ENCODE results near the gene EEF1AKMT1.
A peak's percentile ranks its signal among the peaks of the same experiment; 100 is the strongest.

EEF1AKMT1 gene

GRCh38 chr13:20780317-20780716, 6.6 kb upstream of the EEF1AKMT1 start:
- H3K9me3 ChIP-seq (ENCODE audit: control insufficient read depth in 5 of 5, low read length in 5 of 5): no peaks in the 10 kb centered on the region
- H3K36me3 ChIP-seq (ENCODE audit: control insufficient read depth in 5 of 5, insufficient read depth in 5 of 5, low read length in 5 of 5): peaks cover 17 to 34% (median 32%) of the 10 kb centered on the region in 5 donors
- H3K4me1 ChIP-seq (ENCODE audit: control insufficient read depth in 5 of 5, insufficient read depth in 5 of 5, low read length in 5 of 5): no peaks in the 10 kb centered on the region
- H3K27me3 ChIP-seq (ENCODE audit: control insufficient read depth in 5 of 5, insufficient read depth in 4 of 5, low read length in 5 of 5): no peaks in the 10 kb centered on the region
- no peak overlapping the region for H3K27ac ChIP-seq (ENCODE audit: low read depth, low read length)
- no peak overlapping the region for H3K9ac ChIP-seq (ENCODE audit: low read length in 5 of 5)
- no peak overlapping the region for H3K4me3 ChIP-seq (ENCODE audit: low read depth in 1 of 5, low read length in 5 of 5)

GRCh38 chr13:20779405-20779804, 5.6 kb upstream of the EEF1AKMT1 start:
- no peak overlapping the region for H3K4me3 ChIP-seq (ENCODE audit: low read depth in 1 of 5, low read length in 5 of 5)
- no peak overlapping the region for H3K9ac ChIP-seq (ENCODE audit: low read length in 5 of 5)
- H3K4me1 ChIP-seq (ENCODE audit: control insufficient read depth in 5 of 5, insufficient read depth in 5 of 5, low read length in 5 of 5): no peaks in the 10 kb centered on the region
- no peak overlapping the region for H3K27ac ChIP-seq (ENCODE audit: low read depth, low read length)
- H3K9me3 ChIP-seq (ENCODE audit: control insufficient read depth in 5 of 5, low read length in 5 of 5): no peaks in the 10 kb centered on the region
- peaks cover 17 to 30% (median 26%) of the 10 kb centered on the region in 5 donors for H3K36me3 ChIP-seq (ENCODE audit: control insufficient read depth in 5 of 5, insufficient read depth in 5 of 5, low read length in 5 of 5)
- no peaks in the 10 kb centered on the region for H3K27me3 ChIP-seq (ENCODE audit: control insufficient read depth in 5 of 5, insufficient read depth in 4 of 5, low read length in 5 of 5)

DNA sequence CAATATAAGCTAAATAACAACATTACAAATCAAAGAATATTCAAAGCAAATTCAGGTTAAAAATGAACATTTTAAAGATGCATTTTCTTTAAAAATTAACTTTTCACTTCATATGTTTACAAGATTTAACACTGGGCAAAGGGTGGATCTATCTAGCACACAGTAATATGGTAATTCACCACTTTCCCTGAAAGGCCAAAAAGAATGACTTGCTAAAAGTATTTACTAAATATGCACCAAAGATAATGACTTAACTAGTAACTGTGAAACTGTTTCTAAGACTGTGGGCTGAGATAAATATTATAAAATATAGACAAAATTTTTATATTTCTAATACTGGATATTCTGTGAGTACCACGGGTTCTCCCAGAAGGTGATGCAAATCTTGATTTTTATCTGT, 4.5 kb upstream of the EEF1AKMT1 start:
- H3K36me3 ChIP-seq (ENCODE audit: control insufficient read depth in 5 of 5, insufficient read depth in 5 of 5, low read length in 5 of 5): peaks cover 11 to 19% (median 17%) of the 10 kb centered on the region in 5 donors
- H3K4me3 ChIP-seq (ENCODE audit: low read depth in 1 of 5, low read length in 5 of 5): no peak overlapping the region
- no peak overlapping the region for H3K9ac ChIP-seq (ENCODE audit: low read length in 5 of 5)
- H3K4me1 ChIP-seq (ENCODE audit: control insufficient read depth in 5 of 5, insufficient read depth in 5 of 5, low read length in 5 of 5): peaks cover 0 to 7% (median under 1%) of the 10 kb centered on the region in 5 donors
- H3K27ac ChIP-seq (ENCODE audit: low read depth, low read length): no peak overlapping the region
- H3K9me3 ChIP-seq (ENCODE audit: control insufficient read depth in 5 of 5, low read length in 5 of 5): no peaks in the 10 kb centered on the region
- H3K27me3 ChIP-seq (ENCODE audit: control insufficient read depth in 5 of 5, insufficient read depth in 4 of 5, low read length in 5 of 5): no peaks in the 10 kb centered on the region

GRCh38 chr13:20776751-20777150, 3.0 kb upstream of the EEF1AKMT1 start:
- H3K4me3 ChIP-seq (ENCODE audit: low read depth in 1 of 5, low read length in 5 of 5): no peak overlapping the region
- H3K4me1 ChIP-seq (ENCODE audit: control insufficient read depth in 5 of 5, insufficient read depth in 5 of 5, low read length in 5 of 5): peaks cover 0 to 19% (median 12%) of the 10 kb centered on the region in 5 donors
- no peaks in the 10 kb centered on the region for H3K9me3 ChIP-seq (ENCODE audit: control insufficient read depth in 5 of 5, low read length in 5 of 5)
- H3K9ac ChIP-seq (ENCODE audit: low read length in 5 of 5): no peak overlapping the region
- H3K27me3 ChIP-seq (ENCODE audit: control insufficient read depth in 5 of 5, insufficient read depth in 4 of 5, low read length in 5 of 5): no peaks in the 10 kb centered on the region
- H3K36me3 ChIP-seq (ENCODE audit: control insufficient read depth in 5 of 5, insufficient read depth in 5 of 5, low read length in 5 of 5): peaks cover 0 to 6% (median 3%) of the 10 kb centered on the region in 5 donors
- H3K27ac ChIP-seq (ENCODE audit: low read depth, low read length): no peak overlapping the region

DNA sequence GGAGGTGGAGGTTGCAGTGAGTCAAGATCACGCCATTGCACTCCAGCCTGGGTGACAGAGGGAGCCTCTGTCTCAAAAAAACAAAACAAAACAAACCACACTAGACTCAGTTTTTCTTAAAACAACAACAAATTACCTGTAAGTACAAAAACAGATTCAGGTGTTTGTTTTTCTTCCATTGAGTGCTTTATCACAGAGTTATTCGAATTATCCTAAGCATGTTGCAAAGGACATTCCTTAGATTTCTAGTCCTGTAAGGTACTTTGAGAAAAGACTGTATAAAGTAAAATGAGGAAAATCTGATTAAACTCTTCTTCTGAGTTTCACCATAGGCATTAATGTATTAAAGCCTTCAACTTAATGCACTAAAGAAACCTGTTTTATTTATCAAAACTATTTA, 2.2 kb upstream of the EEF1AKMT1 start:
- Histone ChIP-seq H3K9ac (ENCODE audit: low read length in 5 of 5) (no peak overlapping the region), H3K27ac (ENCODE audit: low read depth, low read length) (no peak overlapping the region), H3K36me3 (ENCODE audit: control insufficient read depth in 5 of 5, insufficient read depth in 5 of 5, low read length in 5 of 5) (no peaks in the 10 kb centered on the region), H3K4me3 (ENCODE audit: low read depth in 1 of 5, low read length in 5 of 5) (no peak overlapping the region), H3K9me3 (ENCODE audit: control insufficient read depth in 5 of 5, low read length in 5 of 5) (no peaks in the 10 kb centered on the region), H3K27me3 (ENCODE audit: control insufficient read depth in 5 of 5, insufficient read depth in 4 of 5, low read length in 5 of 5) (no peaks in the 10 kb centered on the region), H3K4me1 (ENCODE audit: control insufficient read depth in 5 of 5, insufficient read depth in 5 of 5, low read length in 5 of 5) (peaks cover 0 to 19% (median 12%) of the 10 kb centered on the region in 5 donors)

DNA sequence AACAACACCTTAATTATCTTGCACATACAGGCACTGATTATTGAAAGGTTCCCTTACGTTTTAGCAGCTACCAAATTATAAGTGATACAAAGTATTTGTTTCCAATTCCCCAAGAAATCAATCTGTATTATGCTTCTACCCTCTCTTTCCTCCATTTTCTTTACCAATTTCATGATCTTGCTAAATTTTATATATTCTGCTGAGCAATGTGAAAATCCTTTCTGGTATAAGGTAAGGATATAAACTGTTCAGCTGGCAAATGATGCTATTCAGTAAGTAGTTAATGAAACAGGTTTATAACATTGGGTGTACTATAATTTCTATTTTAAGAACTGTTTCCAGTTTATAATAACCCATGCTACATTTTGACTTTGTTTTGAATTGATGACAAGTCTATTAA, 985 bp upstream of the EEF1AKMT1 start:
- no peak overlapping the region for H3K4me3 ChIP-seq (ENCODE audit: low read depth in 1 of 5, low read length in 5 of 5)
- no peaks in the 10 kb centered on the region for H3K27me3 ChIP-seq (ENCODE audit: control insufficient read depth in 5 of 5, insufficient read depth in 4 of 5, low read length in 5 of 5)
- peaks cover 0 to 19% (median 12%) of the 10 kb centered on the region in 5 donors for H3K4me1 ChIP-seq (ENCODE audit: control insufficient read depth in 5 of 5, insufficient read depth in 5 of 5, low read length in 5 of 5)
- peaks cover 0 to 5% (median 0%) of the 10 kb centered on the region in 5 donors for H3K36me3 ChIP-seq (ENCODE audit: control insufficient read depth in 5 of 5, insufficient read depth in 5 of 5, low read length in 5 of 5)
- no peak overlapping the region for H3K27ac ChIP-seq (ENCODE audit: low read depth, low read length)
- H3K9me3 ChIP-seq (ENCODE audit: control insufficient read depth in 5 of 5, low read length in 5 of 5): no peaks in the 10 kb centered on the region
- H3K9ac ChIP-seq (ENCODE audit: low read length in 5 of 5): no peak overlapping the region

- Histone ChIP-seq H3K4me1 (ENCODE audit: control insufficient read depth in 5 of 5, insufficient read depth in 5 of 5, low read length in 5 of 5) (peaks cover 0 to 19% (median 12%) of the 10 kb centered on the region in 5 donors), H3K4me3 (ENCODE audit: low read depth in 1 of 5, low read length in 5 of 5) (peak overlapping the region; percentile 86 to 93 (median 91)), H3K27ac (ENCODE audit: low read depth, low read length) (peak overlapping the region; percentile 90), H3K36me3 (ENCODE audit: control insufficient read depth in 5 of 5, insufficient read depth in 5 of 5, low read length in 5 of 5) (peaks cover 0 to 6% (median 3%) of the 10 kb centered on the region in 5 donors), H3K9ac (ENCODE audit: low read length in 5 of 5) (peak overlapping the region; percentile 6 to 90 (median 81)), H3K9me3 (ENCODE audit: control insufficient read depth in 5 of 5, low read length in 5 of 5) (peaks cover 0 to 15% (median 9%) of the 10 kb centered on the region in 5 donors), H3K27me3 (ENCODE audit: control insufficient read depth in 5 of 5, insufficient read depth in 4 of 5, low read length in 5 of 5) (no peaks in the 10 kb centered on the region)
Measured at GRCh38 chr13:20772401-20773131, 1.2 kb downstream of the EEF1AKMT1 start.

GRCh38 chr13:20769834-20770233, 3.9 kb downstream of the EEF1AKMT1 start:
- Histone ChIP-seq H3K4me3 (ENCODE audit: low read depth in 1 of 5, low read length in 5 of 5) (no peak overlapping the region), H3K27ac (ENCODE audit: low read depth, low read length) (no peak overlapping the region), H3K9ac (ENCODE audit: low read length in 5 of 5) (no peak overlapping the region), H3K27me3 (ENCODE audit: control insufficient read depth in 5 of 5, insufficient read depth in 4 of 5, low read length in 5 of 5) (no peaks in the 10 kb centered on the region), H3K9me3 (ENCODE audit: control insufficient read depth in 5 of 5, low read length in 5 of 5) (peaks cover 0 to 19% (median 13%) of the 10 kb centered on the region in 5 donors), H3K36me3 (ENCODE audit: control insufficient read depth in 5 of 5, insufficient read depth in 5 of 5, low read length in 5 of 5) (peaks cover 0 to 6% (median 3%) of the 10 kb centered on the region in 5 donors), H3K4me1 (ENCODE audit: control insufficient read depth in 5 of 5, insufficient read depth in 5 of 5, low read length in 5 of 5) (peaks cover 0 to 19% (median 12%) of the 10 kb centered on the region in 5 donors)

- Histone ChIP-seq H3K36me3 (ENCODE audit: control insufficient read depth in 5 of 5, insufficient read depth in 5 of 5, low read length in 5 of 5) (peaks cover 0 to 6% (median 3%) of the 10 kb centered on the region in 5 donors), H3K9me3 (ENCODE audit: control insufficient read depth in 5 of 5, low read length in 5 of 5) (peaks cover 0 to 19% (median 13%) of the 10 kb centered on the region in 5 donors), H3K27ac (ENCODE audit: low read depth, low read length) (no peak overlapping the region)
Measured at GRCh38 chr13:20769091-20769490, 4.7 kb downstream of the EEF1AKMT1 start.

GRCh38 chr13:20767309-20767943, 6.3 kb downstream of the EEF1AKMT1 start:
- Histone ChIP-seq H3K9ac (ENCODE audit: low read length in 5 of 5) (no peak overlapping the region), H3K27me3 (ENCODE audit: control insufficient read depth in 5 of 5, insufficient read depth in 4 of 5, low read length in 5 of 5) (no peaks in the 10 kb centered on the region), H3K27ac (ENCODE audit: low read depth, low read length) (no peak overlapping the region), H3K4me1 (ENCODE audit: control insufficient read depth in 5 of 5, insufficient read depth in 5 of 5, low read length in 5 of 5) (peaks cover 0 to 4% (median 3%) of the 10 kb centered on the region in 5 donors), H3K36me3 (ENCODE audit: control insufficient read depth in 5 of 5, insufficient read depth in 5 of 5, low read length in 5 of 5) (peaks cover 0 to 6% (median 3%) of the 10 kb centered on the region in 5 donors), H3K4me3 (ENCODE audit: low read depth in 1 of 5, low read length in 5 of 5) (no peak overlapping the region), H3K9me3 (ENCODE audit: control insufficient read depth in 5 of 5, low read length in 5 of 5) (peaks cover 0 to 19% (median 13%) of the 10 kb centered on the region in 5 donors)

More at GRCh38 chr13:20769091-20769490, 4.7 kb downstream of the EEF1AKMT1 start:
- no peaks in the 10 kb centered on the region for H3K27me3 ChIP-seq (ENCODE audit: control insufficient read depth in 5 of 5, insufficient read depth in 4 of 5, low read length in 5 of 5)
- H3K4me3 ChIP-seq (ENCODE audit: low read depth in 1 of 5, low read length in 5 of 5): no peak overlapping the region
- no peak overlapping the region for H3K9ac ChIP-seq (ENCODE audit: low read length in 5 of 5)
- peaks cover 0 to 18% (median 12%) of the 10 kb centered on the region in 5 donors for H3K4me1 ChIP-seq (ENCODE audit: control insufficient read depth in 5 of 5, insufficient read depth in 5 of 5, low read length in 5 of 5)

Measured in subcutaneous abdominal adipose tissue (tissue), 5 donors.